H9 (cell line): ENCODE measurements around the gene ZFYVE19. TPM values are rescaled to one million over a fixed set of nuclear protein-coding genes. Genes with fewer than 3 reads are reported as not detected.

Source experiments
- DNase-seq: peaks from one replicate; pipeline ENCODE4 v3.0.0-alpha.2; 2017
- H2AFZ ChIP-seq: one replicate; pipeline ENCODE4 v1.6.1; 2013; ENCODE audit warnings: mild to moderate bottlenecking, low read length, control low read depth, moderate library complexity
- H2AK5ac ChIP-seq: 2 replicates; pipeline ENCODE4 v1.6.1; 2013; ENCODE audit warnings: low read length, control low read depth, mixed read lengths; ENCODE audit not compliant: insufficient read length
- H2BK120ac ChIP-seq: one replicate; pipeline ENCODE4 v1.6.1; 2013; ENCODE audit warnings: low read depth, mild to moderate bottlenecking, low read length, control low read depth, inconsistent platforms; ENCODE audit not compliant: poor library complexity, severe bottlenecking
- H2BK12ac ChIP-seq: 2 replicates; pipeline ENCODE4 v1.6.1; 2013; ENCODE audit warnings: low read length, control low read depth, mixed read lengths, low read depth; ENCODE audit not compliant: insufficient read length
- H2BK15ac ChIP-seq: 2 replicates; pipeline ENCODE4 v1.6.1; 2013; ENCODE audit warnings: low read depth, low read length, control low read depth
- H2BK20ac ChIP-seq: one replicate; pipeline ENCODE4 v1.6.1; 2013; ENCODE audit warnings: low read depth, mild to moderate bottlenecking, low read length, control low read depth, inconsistent platforms; ENCODE audit not compliant: poor library complexity, severe bottlenecking
- H2BK5ac ChIP-seq: 2 replicates; pipeline ENCODE4 v1.6.1; 2013; ENCODE audit warnings: low read length, control low read depth, mixed read lengths; ENCODE audit not compliant: insufficient read length
- H3K14ac ChIP-seq: 2 replicates; pipeline ENCODE4 v1.6.1; 2013; ENCODE audit warnings: low read length, control low read depth; ENCODE audit not compliant: insufficient read depth
- H3K18ac ChIP-seq: 2 replicates; pipeline ENCODE4 v1.6.1; 2013; ENCODE audit warnings: low read depth, mild to moderate bottlenecking, mixed read lengths, low read length, control low read depth; ENCODE audit not compliant: insufficient read length
- H3K23ac ChIP-seq: 2 replicates; pipeline ENCODE4 v1.6.1; 2013; ENCODE audit warnings: low read length, control low read depth, mixed read lengths, low read depth; ENCODE audit not compliant: insufficient read length
- H3K23me2 ChIP-seq: 2 replicates; pipeline ENCODE4 v1.6.1; 2013; ENCODE audit warnings: low read depth, mild to moderate bottlenecking, mixed read lengths, low read length, control low read depth; ENCODE audit not compliant: insufficient read length, poor library complexity, severe bottlenecking
- H3K27ac ChIP-seq: 2 replicates; pipeline ENCODE4 v1.5.1; 2013; ENCODE audit warnings: low read length, control low read depth, mixed read lengths, low read depth; ENCODE audit not compliant: insufficient read length
- H3K27me3 ChIP-seq: 2 replicates; pipeline ENCODE4 v1.6.1; 2013; ENCODE audit warnings: low read length, control low read depth, inconsistent platforms; ENCODE audit not compliant: insufficient read depth
- H3K4ac ChIP-seq: 2 replicates; pipeline ENCODE4 v1.6.1; 2013; ENCODE audit warnings: low read depth, mild to moderate bottlenecking, control low read depth, inconsistent platforms, low read length, moderate library complexity
- H3K4me1 ChIP-seq: 2 replicates; pipeline ENCODE4 v1.6.1; 2013; ENCODE audit warnings: low read length, control low read depth, inconsistent platforms; ENCODE audit not compliant: insufficient read depth
- H3K4me2 ChIP-seq: 2 replicates; pipeline ENCODE4 v1.6.1; 2013; ENCODE audit warnings: low read length, control low read depth, mixed read lengths; ENCODE audit not compliant: insufficient read length, insufficient read depth
- H3K56ac ChIP-seq: 2 replicates; pipeline ENCODE4 v1.6.1; 2013; ENCODE audit warnings: low read depth, mild to moderate bottlenecking, mixed read lengths, low read length, control low read depth; ENCODE audit not compliant: insufficient read length
- H3K79me1 ChIP-seq: 2 replicates; pipeline ENCODE4 v1.6.1; 2013; ENCODE audit warnings: low read depth, mild to moderate bottlenecking, moderate library complexity, low read length, control low read depth, inconsistent platforms; ENCODE audit not compliant: insufficient read depth, poor library complexity, severe bottlenecking
- H3K79me2 ChIP-seq: 2 replicates; pipeline ENCODE4 v1.6.1; 2013; ENCODE audit warnings: low read length, control low read depth, inconsistent platforms; ENCODE audit not compliant: insufficient read depth
- H3K9ac ChIP-seq: 2 replicates; pipeline ENCODE4 v1.6.1; 2013; ENCODE audit warnings: low read length, control low read depth, mixed read lengths; ENCODE audit not compliant: insufficient read length; ENCODE audit errors: extremely low read depth
- H3K9me3 ChIP-seq: one replicate; pipeline ENCODE4 v1.6.1; 2013; ENCODE audit warnings: low read depth, low read length, inconsistent platforms; ENCODE audit not compliant: control insufficient read depth
- H3T11ph ChIP-seq: one replicate; pipeline ENCODE4 v1.6.1; 2013; ENCODE audit warnings: mild to moderate bottlenecking, low read length, control low read depth, inconsistent platforms
- H4K20me1 ChIP-seq: one replicate; pipeline ENCODE4 v1.6.1; 2013; ENCODE audit not compliant: control insufficient read depth, insufficient read length, insufficient read depth
- H4K5ac ChIP-seq: 2 replicates; pipeline ENCODE4 v1.6.1; 2013; ENCODE audit warnings: low read depth, mild to moderate bottlenecking, mixed read lengths, low read length, control low read depth; ENCODE audit not compliant: insufficient read length
- H4K8ac ChIP-seq: replicated peaks from 2 replicates; pipeline ENCODE4 v1.6.1; 2013; ENCODE audit warnings: low read length, control low read depth, mixed read lengths, low read depth; ENCODE audit not compliant: insufficient read length
- H4K91ac ChIP-seq: 2 replicates; pipeline ENCODE4 v1.6.1; 2013; ENCODE audit warnings: low read depth, mild to moderate bottlenecking, moderate library complexity, mixed read lengths, low read length, control low read depth; ENCODE audit not compliant: insufficient read length
- H3K27ac Mint-ChIP-seq, 3 experiments: 2 replicates in 2 of 3; 3 replicates in 1 of 3; pipeline ENCODE4 v1.8.0; 2020 to 2021; ENCODE audit warnings: mixed read lengths in 3 of 3, mild to moderate bottlenecking in 1 of 3, moderate library complexity in 1 of 3
- H3K27me3 Mint-ChIP-seq: 2 replicates; pipeline ENCODE4 v1.8.0; 2021; ENCODE audit warnings: low read depth, mild to moderate bottlenecking, moderate library complexity, mixed read lengths
- H3K36me3 Mint-ChIP-seq, 3 experiments: 2 replicates in 2 of 3; 3 replicates in 1 of 3; pipeline ENCODE4 v1.8.0; 2020 to 2021; ENCODE audit warnings: low read depth in 3 of 3, mixed read lengths in 3 of 3; ENCODE audit not compliant: insufficient read depth in 1 of 3
- H3K4me1 Mint-ChIP-seq, 2 experiments: 2 replicates each; pipeline ENCODE4 v1.8.0; 2020; ENCODE audit warnings: mixed read lengths in 2 of 2
- H3K4me3 Mint-ChIP-seq, 2 experiments: 2 replicates in 1 of 2; 3 replicates in 1 of 2; pipeline ENCODE4 v1.8.0; 2020 to 2021; ENCODE audit warnings: mild to moderate bottlenecking in 2 of 2, mixed read lengths in 2 of 2, moderate library complexity in 1 of 2
- H3K9me3 Mint-ChIP-seq, 2 experiments: 2 replicates in 1 of 2; 3 replicates in 1 of 2; pipeline ENCODE4 v1.8.0; 2020; ENCODE audit warnings: mild to moderate bottlenecking in 2 of 2, mixed read lengths in 2 of 2, moderate library complexity in 1 of 2
- CTCF ChIP-seq: fragments of 200-600 bp; sonication (generic); conservative IDR thresholded peaks from 3 replicates; pipeline ENCODE4 v1.8.0; 2021; ENCODE audit warnings: antibody characterized with exemption, mild to moderate bottlenecking
- WGBS: extraction: QIAGEN DNeasy Blood & Tissue Kit; methylation state at CpG from one replicate; pipeline ENCODE4 v1.1.7; 2013; ENCODE audit warnings: missing lambda C conversion rate, low lambda C conversion rate, mixed read lengths; ENCODE audit not compliant: insufficient read length; ENCODE audit errors: extremely low coverage; 5-methylcytosine and 5-hydroxymethylcytosine counted together
- total RNA-seq: library from RNA; stranded (reverse); gene quantifications from 2 replicates; pipeline ENCODE4 v1.2.1, GENCODE V29; 2021

ZFYVE19 gene
- total RNA-seq, 1 experiment from 2014 or later, result 11.3 TPM

- TF ChIP-seq CTCF, result no peak
- no peak overlapping the region for H3K4me2 ChIP-seq
- no peak overlapping the region for H3T11ph ChIP-seq
- H3K56ac ChIP-seq, result no peak overlapping the region
- no peaks in the 10 kb centered on the region for H3K9me3 ChIP-seq
- Mint-ChIP-seq H3K9me3 (no peaks in the 10 kb centered on the region), H3K27ac (no peak overlapping the region), H3K4me3 (no peak overlapping the region), H3K4me1 (peaks cover 15 to 17% of the 10 kb centered on the region in 2 experiments), H3K36me3 (peaks cover 25 to 80% (median 77%) of the 10 kb centered on the region in 3 experiments; a peak in 6 of 7 replicates), H3K27me3 (no peaks in the 10 kb centered on the region)
- no peak overlapping the region for H3K14ac ChIP-seq
- H3K4me1 ChIP-seq, result no peaks in the 10 kb centered on the region
- H2BK12ac ChIP-seq, result no peak overlapping the region
- H4K8ac ChIP-seq, result no peak overlapping the region
- no peak overlapping the region for H4K5ac ChIP-seq
- H2AK5ac ChIP-seq, result no peak overlapping the region
- H3K27ac ChIP-seq, result no peak overlapping the region
- no peak overlapping the region for H2BK120ac ChIP-seq
- H3K4ac ChIP-seq, result no peak overlapping the region
- H4K91ac ChIP-seq, result no peak overlapping the region
- H3K23me2 ChIP-seq, result no peaks in the 10 kb centered on the region
- H4K20me1 ChIP-seq, result no peaks in the 10 kb centered on the region
- H2BK15ac ChIP-seq, result no peak overlapping the region
- H2BK20ac ChIP-seq, result no peak overlapping the region
- no CpG with 5 or more reads among the region's 10 CpGs for WGBS
- DNase-seq, result no peak
- no peak overlapping the region for H3K23ac ChIP-seq
- no peak overlapping the region for H2AFZ ChIP-seq
- H3K9ac ChIP-seq, result no peak overlapping the region
- H2BK5ac ChIP-seq, result no peak overlapping the region
- no peaks in the 10 kb centered on the region for H3K27me3 ChIP-seq
- no peak overlapping the region for H3K18ac ChIP-seq
- H3K79me2 ChIP-seq, result no peaks in the 10 kb centered on the region
- no peaks in the 10 kb centered on the region for H3K79me1 ChIP-seq
These were observed 47.3 kb downstream of the ZFYVE19 start for GRCh38 chr15:40854161-40854560.
